ENCODE measurements around the gene AQP3.
A peak's percentile ranks its signal among the peaks of the same experiment; 100 is the strongest.
"Not testable (repeated sequence)": the region's sequence is repeated elsewhere in the genome, so short reads cannot be mapped to it uniquely, and the experiment has no call there.

Gene AQP3

DNA sequence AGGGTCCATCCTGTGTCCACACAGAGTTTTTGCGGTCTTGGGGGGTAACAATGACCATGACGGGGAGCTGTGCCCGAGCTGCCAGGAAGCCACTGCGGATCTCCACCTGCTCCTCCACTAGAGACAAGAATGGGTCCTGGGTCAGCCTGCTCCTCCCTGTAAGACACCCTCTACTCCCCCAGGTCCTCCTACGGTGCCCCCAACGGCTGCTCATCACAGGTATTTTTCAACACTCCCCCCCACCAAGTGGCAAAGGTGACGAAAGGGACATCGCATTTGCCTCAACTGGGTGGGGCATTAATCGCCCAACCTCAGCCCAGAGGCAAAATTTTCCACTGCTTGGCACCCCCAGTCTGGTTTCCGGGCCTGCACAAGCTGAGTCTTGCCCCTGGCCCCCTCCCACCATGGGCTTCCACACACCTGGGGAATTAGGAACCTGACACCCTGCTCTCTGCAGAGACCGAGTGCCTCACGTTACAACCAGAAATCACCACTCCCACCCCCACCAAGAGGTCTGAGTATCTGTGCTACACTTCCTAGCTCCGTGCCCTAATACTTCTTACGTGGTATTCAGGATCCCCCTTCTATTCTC, 16.7 kb upstream of the AQP3 start:
- no peak for DNase-seq

DNA sequence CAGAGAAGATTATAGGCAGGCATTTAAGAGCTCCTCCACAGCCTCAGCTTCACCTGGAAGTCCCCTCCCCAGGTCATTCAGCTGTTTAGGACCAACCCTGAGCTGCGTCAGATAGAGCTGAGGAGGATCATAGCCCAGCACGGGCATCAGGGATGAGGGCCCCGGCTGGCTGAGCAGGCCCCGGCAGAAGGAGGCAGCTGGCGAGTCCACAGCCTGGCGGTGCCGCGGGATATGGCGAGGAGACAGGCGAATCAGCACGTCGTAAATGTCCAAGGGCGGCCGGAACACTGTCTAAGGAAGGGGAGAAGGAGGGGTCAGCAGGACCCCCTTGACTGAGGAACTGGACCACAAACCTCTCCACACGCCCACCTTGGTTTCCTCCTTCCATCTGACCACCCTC, 15.8 kb upstream of the AQP3 start:
- no peak for DNase-seq

DNA sequence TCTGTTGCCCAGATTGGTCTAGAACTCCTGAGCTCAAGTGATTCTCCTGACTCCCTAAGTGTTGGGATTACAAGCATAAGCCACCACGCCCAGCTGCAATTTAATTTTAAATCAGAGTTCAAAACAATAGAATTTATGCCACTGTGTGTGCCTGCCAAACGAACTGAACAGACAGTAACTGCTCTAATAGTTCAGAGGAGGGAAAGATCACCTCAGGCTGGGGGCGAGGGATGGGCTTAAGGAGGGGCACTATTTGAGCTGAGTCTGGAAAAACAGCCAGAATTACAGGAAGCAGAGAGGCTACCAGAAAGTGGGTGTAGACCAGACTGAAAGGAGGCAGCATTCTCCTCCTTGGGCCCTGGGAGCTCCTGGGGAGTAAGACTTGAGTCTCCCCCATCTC, 14.1 kb upstream of the AQP3 start:
- DNase-seq: no peak

GRCh38 chr9:33460854-33461253, 13.5 kb upstream of the AQP3 start:
- no peak for DNase-seq

- DNase-seq: no peak
Observed at GRCh38 chr9:33459115-33459514, 11.7 kb upstream of the AQP3 start.

- DNase-seq: no peak
Observed at GRCh38 chr9:33458444-33458843, 11.1 kb upstream of the AQP3 start.

- no peak for DNase-seq
Observed at GRCh38 chr9:33455945-33456344, 8.6 kb upstream of the AQP3 start.

- not testable (repeated sequence) for DNase-seq
Observed at GRCh38 chr9:33455456-33455855, 8.1 kb upstream of the AQP3 start.

- DNase-seq: not testable (repeated sequence)
Observed at GRCh38 chr9:33454661-33455026, 7.3 kb upstream of the AQP3 start.

DNA sequence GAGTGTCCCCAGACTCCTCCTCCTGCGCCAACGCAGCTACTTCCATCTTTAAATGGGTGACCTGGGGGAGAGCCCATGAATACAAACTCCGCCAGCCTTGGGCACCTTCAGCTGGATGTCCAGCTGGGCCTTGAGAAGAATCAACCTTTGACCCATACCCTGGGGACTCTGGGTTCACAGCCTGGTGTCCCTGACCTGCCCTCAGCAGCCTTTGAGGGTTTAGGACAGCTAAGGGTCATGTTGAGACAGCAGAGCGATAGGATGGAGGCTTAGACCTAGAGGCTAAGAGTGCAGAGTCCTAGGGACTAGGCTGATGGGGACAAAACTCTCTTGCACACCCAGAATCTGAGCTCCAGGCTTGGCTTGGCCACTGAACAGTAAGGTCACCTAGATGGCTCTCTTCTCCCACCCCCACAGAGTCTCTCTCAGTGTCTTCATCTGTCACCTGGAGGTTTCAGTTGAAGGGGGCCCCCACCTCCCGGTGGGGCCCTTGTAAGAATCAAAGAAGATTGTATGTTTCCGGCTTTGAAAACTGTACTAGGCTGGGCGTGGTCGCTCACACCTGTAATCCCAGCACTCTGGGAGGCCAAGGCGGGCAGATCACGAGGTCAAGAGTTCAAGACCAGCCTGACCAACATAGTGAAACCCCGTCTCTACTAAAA, 6.7 kb upstream of the AQP3 start:
- no peak for DNase-seq

DNA sequence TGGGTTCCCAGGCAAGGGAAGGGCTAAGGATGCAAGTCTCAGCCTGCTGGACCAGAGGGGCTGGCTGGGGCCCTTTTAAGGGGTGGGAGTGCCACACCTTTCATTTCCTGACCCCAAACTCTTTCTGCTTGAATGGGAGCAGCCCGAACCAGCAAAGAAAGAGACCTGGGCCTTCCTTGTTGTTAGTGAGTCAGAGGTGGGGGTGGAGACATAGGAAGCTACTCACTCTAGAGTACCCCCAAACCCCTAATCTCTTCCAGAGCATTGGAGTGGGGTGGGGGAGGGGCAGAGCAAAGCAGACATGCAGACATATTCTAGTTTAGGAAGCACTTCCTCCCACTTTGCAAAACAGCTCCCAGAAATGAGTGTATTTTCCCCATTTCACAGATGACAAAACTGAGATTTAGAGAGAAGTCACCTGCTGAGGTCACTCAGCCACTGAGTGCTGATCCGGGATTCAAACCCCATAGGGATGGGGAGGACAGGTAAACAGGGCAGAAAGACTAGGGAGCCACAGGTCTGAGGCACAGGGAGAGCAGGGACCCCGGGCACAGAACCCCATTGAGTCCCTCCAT, 6.0 kb upstream of the AQP3 start:
- no peak for DNase-seq

- DNase-seq: peak; percentile 17 to 63
Observed at GRCh38 chr9:33452828-33453271, 5.5 kb upstream of the AQP3 start.

GRCh38 chr9:33450621-33451146, 3.3 kb upstream of the AQP3 start:
- DNase-seq: no peak

DNA sequence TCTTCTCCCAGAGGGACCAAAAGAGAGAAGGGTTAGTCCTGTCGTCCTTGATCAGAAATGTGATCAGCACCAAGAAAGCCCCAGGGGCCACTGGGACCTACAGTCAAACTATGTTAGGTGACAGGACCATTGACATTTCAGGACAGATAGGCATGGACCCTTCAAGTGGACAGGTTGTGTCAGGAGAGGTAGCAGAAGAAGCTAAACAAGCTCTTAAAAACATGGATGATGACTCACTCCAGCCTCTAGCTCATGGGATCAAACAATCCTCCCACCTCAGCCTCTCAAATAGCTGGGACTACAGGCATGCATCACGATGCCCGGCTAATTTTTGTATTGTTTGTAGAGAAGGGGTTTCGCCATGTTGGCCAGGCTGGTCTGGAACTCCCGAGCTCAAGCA, 2.3 kb upstream of the AQP3 start:
- no peak for DNase-seq

- no peak for DNase-seq
Observed at GRCh38 chr9:33447799-33448553, 583 bp upstream of the AQP3 start.

GRCh38 chr9:33446240-33446945, 1.0 kb downstream of the AQP3 start:
- DNase-seq: peak in 1 of 2 donors; percentile 16

DNA sequence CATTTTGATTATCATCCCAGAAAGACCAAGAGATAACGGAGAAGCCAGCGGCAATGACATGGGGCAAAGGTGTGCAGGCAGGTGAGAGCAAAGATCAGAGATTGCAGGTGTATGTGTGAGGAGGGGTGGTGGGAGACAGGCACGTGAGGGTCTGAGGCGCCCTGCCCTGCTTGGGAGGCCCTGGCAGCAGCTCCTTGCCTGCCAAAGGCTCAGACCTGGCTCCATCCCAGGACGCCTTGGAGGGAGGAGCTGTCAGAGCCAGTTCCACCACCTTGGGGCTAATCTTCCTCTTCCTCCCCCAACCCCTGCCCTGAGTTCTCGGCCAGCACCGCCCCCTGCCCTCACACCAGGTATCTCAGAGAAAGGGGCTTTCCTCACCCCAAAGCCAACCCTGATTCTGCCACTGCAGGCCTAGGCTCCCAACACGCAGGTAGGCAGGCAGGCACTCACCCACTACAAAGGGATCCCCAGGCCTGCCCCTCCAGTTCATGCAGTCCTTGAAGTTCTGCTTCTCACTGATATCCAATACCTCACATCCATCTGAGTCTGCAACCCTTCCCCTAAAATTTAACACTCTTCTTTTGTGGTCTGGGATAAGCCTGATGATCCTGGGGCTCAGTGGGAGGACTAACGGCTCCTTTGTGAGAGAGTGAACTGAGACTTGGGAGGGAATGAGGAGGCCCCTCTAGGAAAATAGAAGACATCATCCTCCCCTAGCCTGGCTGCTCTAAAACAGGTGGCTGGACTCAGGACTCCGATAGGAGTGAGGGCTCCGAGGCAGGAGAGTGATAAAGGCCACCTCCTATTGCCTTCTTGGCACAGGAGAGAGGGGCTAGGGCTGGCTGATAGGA, 1.8 kb downstream of the AQP3 start:
- DNase-seq: no peak

DNA sequence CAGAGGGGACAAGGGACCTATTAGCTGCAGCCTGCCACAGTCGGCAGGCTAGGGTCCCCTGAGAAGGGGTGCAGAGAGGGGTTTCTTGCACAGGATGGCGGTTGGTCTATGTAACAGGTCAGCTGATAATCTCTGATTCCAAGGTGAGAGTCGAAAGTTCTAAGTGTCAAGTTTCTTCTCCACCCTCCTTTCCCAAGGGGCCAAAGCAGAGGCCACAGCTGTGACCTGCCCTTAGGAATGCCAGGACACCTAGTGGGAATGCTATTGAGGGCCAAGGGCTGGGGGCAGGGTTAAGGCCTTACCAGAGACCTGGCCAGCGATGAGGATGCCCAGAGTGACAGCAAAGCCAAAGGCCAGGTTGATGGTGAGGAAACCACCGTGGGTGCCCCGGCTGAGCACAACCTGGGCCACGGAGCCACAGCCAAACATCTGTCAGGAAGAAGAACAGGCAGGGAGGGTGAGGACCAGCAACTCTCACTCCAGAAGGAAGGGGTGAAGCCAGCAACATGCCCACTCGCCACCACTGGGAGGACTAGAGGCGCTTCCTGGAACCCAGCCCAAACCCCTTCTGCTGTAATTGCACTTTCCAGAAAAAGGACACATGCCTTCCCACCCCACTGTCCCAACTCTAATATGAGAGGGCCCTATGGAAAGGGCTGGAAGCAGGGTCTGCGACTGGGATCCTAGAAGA, 3.8 kb downstream of the AQP3 start:
- no peak for DNase-seq

DNA sequence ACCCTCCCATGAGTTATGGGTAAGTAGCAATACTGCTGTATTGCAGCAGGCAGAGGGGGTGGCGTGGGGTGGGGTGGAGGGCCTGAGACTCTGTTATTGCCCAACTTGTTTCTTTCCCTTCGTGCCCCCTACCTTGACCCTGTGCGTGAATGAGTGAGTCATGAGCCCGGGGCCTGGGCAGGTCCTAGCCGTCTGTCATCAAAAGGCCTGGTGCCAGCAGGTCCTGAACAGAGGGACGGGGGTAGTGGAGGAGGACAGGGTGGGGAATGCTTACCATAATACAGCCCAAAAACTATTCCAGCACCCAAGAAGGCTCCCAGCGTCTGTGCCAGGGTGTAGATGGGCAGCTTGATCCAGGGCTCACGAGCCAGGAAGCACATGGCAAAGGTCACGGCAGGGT, 4.3 kb downstream of the AQP3 start:
- no peak for DNase-seq

GRCh38 chr9:33442125-33442524, 5.3 kb downstream of the AQP3 start:
- no peak for DNase-seq

DNA sequence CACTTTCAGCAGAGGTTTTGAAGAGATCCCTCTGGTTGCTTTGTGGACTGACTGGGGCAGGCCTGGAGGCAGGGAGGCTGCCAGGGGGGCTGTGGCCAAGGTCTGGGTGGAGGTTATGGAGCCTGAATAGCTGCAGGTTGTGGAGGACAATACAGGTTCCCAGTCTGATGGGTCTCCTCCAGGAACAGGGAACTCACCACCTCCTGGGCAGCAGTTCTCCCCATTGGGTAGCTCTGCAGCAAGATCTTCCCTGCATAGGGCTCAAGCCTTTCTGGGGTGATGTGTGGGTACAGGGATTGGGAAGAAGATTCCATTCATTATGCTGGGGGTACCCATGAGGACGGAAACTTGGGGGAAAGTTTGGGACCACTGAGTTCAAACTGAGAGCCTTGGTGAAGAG, 6.8 kb downstream of the AQP3 start:
- no peak for DNase-seq
